Peyer's patch (tissue), 4 donors: ENCODE measurements around the gene CLDN6. TPM values are rescaled to one million over a fixed set of nuclear protein-coding genes. Genes with fewer than 3 reads are reported as not detected.

Source experiments
- DNase-seq, 3 donors: peaks; one replicate each; pipeline ENCODE4 v3.0.0-alpha.2; 2017 to 2019
- H3K27ac ChIP-seq, 4 donors: fragments of 200-600 bp; sonication (generic); one replicate each; pipeline ENCODE4 v1.5.1; 2016 to 2019
- H3K27me3 ChIP-seq, 2 donors: fragments of 200-600 bp; sonication (generic); one replicate each; pipeline ENCODE4 v1.5.1; 2019
- H3K36me3 ChIP-seq, 3 donors: fragments of 200-600 bp; sonication (generic); one replicate each; pipeline ENCODE4 v1.5.1; 2016 to 2019
- H3K4me1 ChIP-seq, 4 donors: fragments of 200-600 bp; sonication (generic); one replicate each; pipeline ENCODE4 v1.5.1; 2016 to 2019
- H3K4me3 ChIP-seq, 4 donors: fragments of 200-600 bp; sonication (generic); 1 replicate in 3 of 4; 2 replicates in 1 of 4; pipeline ENCODE4 v1.5.1; 2016 to 2019; ENCODE audit warnings: mild to moderate bottlenecking in 1 of 4
- H3K9me3 ChIP-seq, 4 donors: fragments of 200-600 bp; sonication (generic); one replicate each; pipeline ENCODE4 v1.5.1; 2016 to 2019; ENCODE audit warnings: mild to moderate bottlenecking in 1 of 4
- POLR2A ChIP-seq, 2 donors: fragments of 450-650 bp; IDR thresholded peaks; one replicate each; pipeline ENCODE4 v1.5.1; 2017; ENCODE audit warnings: antibody characterized with exemption in 2 of 2, mild to moderate bottlenecking in 2 of 2, moderate library complexity in 2 of 2
- total RNA-seq, 4 donors: library from RNA; depleted of rRNA; stranded (reverse); fragments of >200 nt; gene quantifications; one replicate each; pipeline ENCODE4 v1.1.0, GENCODE V29; 2016
- TF ChIP-seq, protein P1 (sequence below), 6 experiments: fragments of 450-650 bp in 4 of 6; fragments of 200-600 bp in 2 of 6; sonication (generic) in 1 of 6; IDR thresholded peaks; one replicate each; pipeline ENCODE4 v1.5.1; 2017 to 2019; ENCODE audit warnings: antibody characterized with exemption in 6 of 6, mild to moderate bottlenecking in 3 of 6, moderate library complexity in 1 of 6

CLDN6 gene
- total RNA-seq, 4 donors from 2014 or later, result not detected

DNA sequence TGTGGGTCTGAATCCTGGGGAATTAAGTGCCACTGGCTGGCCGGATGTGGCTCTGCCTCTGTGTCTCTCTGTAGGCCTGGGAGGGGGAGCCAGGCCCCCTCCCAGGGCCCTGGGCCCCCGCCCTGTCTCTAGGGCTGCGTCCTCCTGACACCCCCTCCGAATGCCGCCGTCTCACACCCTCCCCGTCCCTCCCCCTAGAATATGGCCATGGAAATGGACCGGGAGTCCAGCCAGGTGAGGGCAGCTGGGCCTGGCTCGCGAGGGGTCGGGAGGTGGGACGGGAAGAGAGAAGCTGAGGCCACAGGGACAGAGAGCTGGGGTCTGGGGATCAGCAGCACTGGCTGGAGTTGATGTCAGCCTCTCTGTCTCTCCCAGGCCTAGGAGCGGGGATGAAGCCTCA lies 21.7 kb downstream of the CLDN6 start:
- Histone ChIP-seq H3K27me3 (no peaks in the 10 kb centered on the region), H3K27ac (no peak overlapping the region), H3K4me1 (no peaks in the 10 kb centered on the region), H3K4me3 (no peak overlapping the region), H3K9me3 (no peaks in the 10 kb centered on the region), H3K36me3 (no peaks in the 10 kb centered on the region)
- TF ChIP-seq POLR2A (IDR thresholded peaks at IDR 0.05), result no peak
- TF ChIP-seq, protein P1, sequence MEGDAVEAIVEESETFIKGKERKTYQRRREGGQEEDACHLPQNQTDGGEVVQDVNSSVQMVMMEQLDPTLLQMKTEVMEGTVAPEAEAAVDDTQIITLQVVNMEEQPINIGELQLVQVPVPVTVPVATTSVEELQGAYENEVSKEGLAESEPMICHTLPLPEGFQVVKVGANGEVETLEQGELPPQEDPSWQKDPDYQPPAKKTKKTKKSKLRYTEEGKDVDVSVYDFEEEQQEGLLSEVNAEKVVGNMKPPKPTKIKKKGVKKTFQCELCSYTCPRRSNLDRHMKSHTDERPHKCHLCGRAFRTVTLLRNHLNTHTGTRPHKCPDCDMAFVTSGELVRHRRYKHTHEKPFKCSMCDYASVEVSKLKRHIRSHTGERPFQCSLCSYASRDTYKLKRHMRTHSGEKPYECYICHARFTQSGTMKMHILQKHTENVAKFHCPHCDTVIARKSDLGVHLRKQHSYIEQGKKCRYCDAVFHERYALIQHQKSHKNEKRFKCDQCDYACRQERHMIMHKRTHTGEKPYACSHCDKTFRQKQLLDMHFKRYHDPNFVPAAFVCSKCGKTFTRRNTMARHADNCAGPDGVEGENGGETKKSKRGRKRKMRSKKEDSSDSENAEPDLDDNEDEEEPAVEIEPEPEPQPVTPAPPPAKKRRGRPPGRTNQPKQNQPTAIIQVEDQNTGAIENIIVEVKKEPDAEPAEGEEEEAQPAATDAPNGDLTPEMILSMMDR (IDR thresholded peaks at IDR 0.05), result no peak
- DNase-seq, result no peak

DNA sequence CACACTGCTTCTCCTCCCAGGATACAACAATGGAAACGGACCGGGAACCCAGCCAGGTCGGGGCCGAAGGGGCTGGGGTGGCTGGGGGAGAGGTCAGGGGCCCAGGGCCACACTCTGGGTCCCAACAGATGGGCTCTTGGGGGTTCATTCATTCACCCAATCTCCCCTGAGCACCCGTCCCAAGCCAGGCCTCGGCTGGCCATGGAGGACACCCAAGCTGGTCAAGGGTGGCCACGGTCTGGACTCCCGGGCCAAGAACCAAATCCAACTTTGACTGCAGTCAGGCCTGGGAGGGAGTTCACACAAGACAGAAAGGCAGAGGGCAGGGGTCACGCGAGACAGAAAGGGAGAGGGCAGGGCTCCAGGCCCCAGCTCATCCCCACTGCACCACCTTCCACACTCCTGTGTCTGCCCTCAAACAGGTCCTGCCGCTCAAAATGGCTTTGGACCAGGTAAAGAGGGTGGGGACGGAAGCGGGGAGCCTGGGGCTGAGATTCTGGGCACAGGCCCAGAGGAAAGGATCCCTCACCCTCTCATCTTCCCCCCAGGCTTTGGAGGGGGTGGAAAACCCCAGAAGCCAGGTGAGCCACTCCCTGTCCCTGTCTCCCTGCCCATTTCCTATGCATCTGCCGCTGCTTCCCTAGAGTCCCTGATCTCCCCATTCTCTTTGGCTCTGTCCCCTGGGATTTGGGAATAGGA lies 25.5 kb downstream of the CLDN6 start:
- no peak overlapping the region for H3K27ac ChIP-seq
- DNase-seq, result no peak
- no peaks in the 10 kb centered on the region for H3K9me3 ChIP-seq
- no peak overlapping the region for H3K4me3 ChIP-seq
- TF ChIP-seq, protein P1 (IDR thresholded peaks at IDR 0.05), result no peak
- TF ChIP-seq POLR2A (IDR thresholded peaks at IDR 0.05), result no peak
- no peaks in the 10 kb centered on the region for H3K27me3 ChIP-seq
- H3K36me3 ChIP-seq, result no peaks in the 10 kb centered on the region
- H3K4me1 ChIP-seq, result no peaks in the 10 kb centered on the region

DNA sequence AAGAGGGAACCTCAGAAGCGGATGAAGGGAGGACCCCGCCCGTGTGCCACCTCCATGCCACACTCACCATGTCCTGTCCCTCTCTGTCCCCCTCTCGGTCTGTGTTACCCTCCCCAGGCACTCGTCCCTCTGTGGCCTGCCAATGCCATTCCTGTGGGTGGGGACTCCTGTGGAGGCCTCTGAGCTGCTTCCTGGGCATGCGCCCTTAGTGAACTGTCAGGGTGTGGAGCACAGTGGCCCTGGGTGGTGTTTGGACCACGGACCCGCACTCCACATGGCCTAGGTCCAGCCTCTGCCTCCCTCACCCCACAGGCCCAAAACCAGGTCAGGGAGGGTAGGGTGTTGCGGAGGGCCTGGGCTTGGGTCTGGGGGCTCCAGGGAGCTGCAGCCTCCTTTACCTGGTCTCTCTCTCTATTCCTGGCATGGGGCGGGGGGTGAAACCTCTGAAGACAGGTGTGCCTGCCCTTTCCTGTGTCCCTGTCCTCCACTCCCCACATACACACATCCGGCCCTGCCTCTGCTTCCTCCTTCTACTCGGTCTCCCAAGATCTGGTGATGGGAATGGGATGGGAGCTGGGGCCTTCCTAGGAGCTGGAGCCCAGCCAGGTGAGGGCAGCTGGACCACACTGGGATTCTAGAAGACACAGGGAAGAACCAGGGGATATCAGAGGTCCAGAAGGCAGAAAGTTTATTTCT lies 26.3 kb downstream of the CLDN6 start:
- no peaks in the 10 kb centered on the region for H3K9me3 ChIP-seq
- H3K36me3 ChIP-seq, result no peaks in the 10 kb centered on the region
- no peak overlapping the region for H3K27ac ChIP-seq
- H3K27me3 ChIP-seq, result no peaks in the 10 kb centered on the region
- TF ChIP-seq, protein P1 (IDR thresholded peaks at IDR 0.05), result no peak
- TF ChIP-seq POLR2A (IDR thresholded peaks at IDR 0.05), result no peak
- no peak for DNase-seq
- no peaks in the 10 kb centered on the region for H3K4me1 ChIP-seq
- no peak overlapping the region for H3K4me3 ChIP-seq

DNA sequence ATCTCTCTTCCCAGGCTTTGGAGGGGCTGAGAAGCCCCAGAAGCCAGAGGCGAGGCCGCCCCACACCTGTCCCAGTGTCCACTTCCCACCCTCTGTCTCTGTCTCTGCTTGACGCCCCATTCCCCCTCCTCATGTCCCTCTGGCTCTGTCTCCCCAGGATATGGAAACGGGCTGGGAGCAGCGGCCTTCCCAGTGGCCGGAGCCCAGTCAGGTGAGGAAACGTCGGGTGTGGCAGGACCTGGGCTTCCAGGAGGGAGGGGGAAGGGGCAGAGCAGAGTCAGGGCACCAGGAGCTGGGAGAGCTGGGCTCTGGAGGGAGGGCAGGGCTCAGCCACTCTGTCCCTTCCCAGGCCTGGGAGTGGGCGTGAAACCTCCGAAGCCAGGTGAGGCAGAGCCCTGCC lies 27.1 kb downstream of the CLDN6 start:
- TF ChIP-seq POLR2A (IDR thresholded peaks at IDR 0.05), result no peak
- TF ChIP-seq, protein P1 (IDR thresholded peaks at IDR 0.05), result no peak
- no peaks in the 10 kb centered on the region for H3K9me3 ChIP-seq
- DNase-seq, result no peak

DNA sequence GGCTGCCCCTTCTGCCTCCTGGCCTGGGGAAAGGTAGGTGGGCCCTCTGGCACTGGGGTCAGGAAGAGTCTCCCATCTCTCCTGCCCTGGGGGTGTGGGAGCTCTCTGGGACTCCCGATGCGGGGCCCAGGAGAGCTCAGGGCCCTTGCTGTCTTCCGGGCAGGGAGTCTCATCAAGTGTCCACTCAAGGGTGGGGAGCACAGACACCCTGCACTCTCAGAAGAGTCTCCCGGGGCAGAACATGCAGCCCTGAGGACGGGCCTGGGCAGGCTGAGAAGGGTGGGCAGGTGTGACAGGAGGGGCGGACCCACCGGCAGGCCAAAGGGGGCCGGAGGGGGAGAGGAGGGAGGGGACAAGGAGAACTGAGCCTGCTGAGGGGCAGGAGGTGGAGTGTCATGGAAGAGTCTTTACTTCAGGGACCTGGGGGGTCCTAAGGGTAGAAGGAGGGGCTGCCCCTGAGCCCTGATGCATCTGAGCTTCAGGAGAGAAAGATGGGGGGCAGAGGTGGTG lies 29.3 kb downstream of the CLDN6 start:
- no peaks in the 10 kb centered on the region for H3K27me3 ChIP-seq
- no peak for DNase-seq
- H3K36me3 ChIP-seq, result no peaks in the 10 kb centered on the region
- no peak overlapping the region for H3K27ac ChIP-seq
- peaks cover 0 to 5% (median 1%) of the 10 kb centered on the region in 4 donors for H3K4me1 ChIP-seq
- H3K9me3 ChIP-seq, result no peaks in the 10 kb centered on the region
- no peak overlapping the region for H3K4me3 ChIP-seq
- TF ChIP-seq, protein P1 (IDR thresholded peaks at IDR 0.05), result no peak
- TF ChIP-seq POLR2A (IDR thresholded peaks at IDR 0.05), result no peak

More for the DNA sequence above, 27.1 kb downstream of the CLDN6 start:
- Histone ChIP-seq H3K27me3 (no peaks in the 10 kb centered on the region), H3K27ac (no peak overlapping the region), H3K4me3 (no peak overlapping the region), H3K36me3 (no peaks in the 10 kb centered on the region), H3K4me1 (no peaks in the 10 kb centered on the region)
